GM12878 (cell line): Measurements from ENCODE around the gene CETP. TPM values are rescaled to one million over a fixed set of nuclear protein-coding genes. Genes with fewer than 3 reads are reported as not detected.
A peak's percentile ranks its signal among the peaks of the same experiment; 100 is the strongest.

Experiments
- ATF2 ChIP-seq: IDR thresholded peaks from 2 replicates; pipeline ENCODE4 v1.6.1; 2012; ENCODE audit warnings: low read length, inconsistent platforms
- BMI1 ChIP-seq: fragments of 450-650 bp; IDR thresholded peaks from 2 replicates; pipeline ENCODE4 v1.6.1; 2016; ENCODE audit warnings: mild to moderate bottlenecking, moderate library complexity, borderline replicate concordance
- BRCA1 ChIP-seq: IDR thresholded peaks from 2 replicates; pipeline ENCODE4 v1.6.1; 2011; ENCODE audit warnings: low read depth, low read length, improper control_type of control experiment
- CHD2 ChIP-seq: IDR thresholded peaks from 2 replicates; pipeline ENCODE4 v1.6.1; 2011; ENCODE audit warnings: low read depth, low read length, improper control_type of control experiment, borderline replicate concordance
- EP300 ChIP-seq, 2 experiments: fragments of 150-350 bp in 1 of 2; IDR thresholded peaks; 2 replicates each; pipeline ENCODE4 v1.6.1; 2011 to 2012; ENCODE audit warnings: low read depth in 2 of 2, low read length in 2 of 2, borderline replicate concordance in 1 of 2, improper control_type of control experiment in 1 of 2, inconsistent platforms in 1 of 2; ENCODE audit not compliant: control insufficient read depth in 1 of 2
- ESRRA ChIP-seq: IDR thresholded peaks from 2 replicates; pipeline ENCODE4 v1.6.1; 2012; ENCODE audit warnings: mild to moderate bottlenecking, low read length, improper control_type of control experiment
- FOS ChIP-seq: IDR thresholded peaks from 3 replicates; pipeline ENCODE4 v1.6.1; 2011; ENCODE audit warnings: borderline replicate concordance; ENCODE audit not compliant: insufficient read length; ENCODE audit errors: extremely low read depth
- IRF4 ChIP-seq: IDR thresholded peaks from 2 replicates; pipeline ENCODE4 v1.6.1; 2011; ENCODE audit warnings: low read depth, low read length
- JUNB ChIP-seq: IDR thresholded peaks from 2 replicates; pipeline ENCODE4 v1.6.1; 2016; ENCODE audit warnings: antibody characterized with exemption, mild to moderate bottlenecking
- MTA3 ChIP-seq: IDR thresholded peaks from 2 replicates; pipeline ENCODE4 v1.6.1; 2012; ENCODE audit warnings: low read length, inconsistent platforms, borderline replicate concordance
- NFIC ChIP-seq: IDR thresholded peaks from 2 replicates; pipeline ENCODE4 v1.6.1; 2012; ENCODE audit warnings: low read depth, mild to moderate bottlenecking, inconsistent platforms, low read length, moderate library complexity
- PAX5 ChIP-seq: IDR thresholded peaks from 2 replicates; pipeline ENCODE4 v1.6.1; 2011; ENCODE audit warnings: low read depth, low read length, borderline replicate concordance
- PBX3 ChIP-seq: IDR thresholded peaks from 2 replicates; pipeline ENCODE4 v1.6.1; 2011; ENCODE audit warnings: mild to moderate bottlenecking, low read depth, low read length, moderate library complexity; ENCODE audit not compliant: insufficient replicate concordance
- RAD51 ChIP-seq: fragments of 450-650 bp; IDR thresholded peaks from 2 replicates; pipeline ENCODE4 v1.6.1; 2016; ENCODE audit warnings: moderate library complexity, mild to moderate bottlenecking, inconsistent platforms
- RB1 ChIP-seq: fragments of 450-650 bp; formaldehyde crosslinking; IDR thresholded peaks from 2 replicates; pipeline ENCODE4 v1.6.1; 2017; ENCODE audit warnings: mild to moderate bottlenecking, borderline replicate concordance
- REST ChIP-seq: IDR thresholded peaks from 2 replicates; pipeline ENCODE4 v1.6.1; 2012; ENCODE audit warnings: mild to moderate bottlenecking, low read depth, low read length
- RUNX3 ChIP-seq: IDR thresholded peaks from 2 replicates; pipeline ENCODE4 v1.6.1; 2012; ENCODE audit warnings: low read length, inconsistent platforms
- SIX5 ChIP-seq: IDR thresholded peaks from 2 replicates; pipeline ENCODE4 v1.6.1; 2011; ENCODE audit warnings: mild to moderate bottlenecking, low read depth, low read length, moderate library complexity; ENCODE audit not compliant: severe bottlenecking
- SMAD5 ChIP-seq: IDR thresholded peaks from 2 replicates; pipeline ENCODE4 v1.6.1; 2016; ENCODE audit warnings: antibody characterized with exemption, low read depth
- YY1 ChIP-seq: IDR thresholded peaks from 2 replicates; pipeline ENCODE4 v1.6.1; 2011; ENCODE audit warnings: low read depth, mild to moderate bottlenecking, low read length
- polyA plus RNA-seq, 11 experiments: library from polyadenylated mRNA; depleted of rRNA in 4 of 11; unstranded in 6 of 11; stranded (reverse) in 5 of 11; fragments of >200 nt; fragmentation: Nextera tagmentation in 4 of 11; fragmentation: Illumina TruSeq in 1 of 11; extraction: Ambion mirVana in 4 of 11; extraction: Trizol in 1 of 11; gene quantifications; 1 replicate in 1 of 11; 2 replicates in 10 of 11; pipeline versions ENCODE4 v1.2.1 to v1.2.3, GENCODE V29; 2011 to 2016; ENCODE audit warnings: inconsistent platforms in 2 of 11, missing spikeins in 2 of 11, low read depth in 1 of 11
- total RNA-seq, 4 experiments: library from RNA; depleted of rRNA in 3 of 4; stranded (reverse); fragments of >200 nt in 3 of 4; fragmentation: Illumina TruSeq in 1 of 4; extraction: Trizol in 1 of 4; gene quantifications; 2 replicates each; pipeline versions ENCODE4 v1.2.1 to v1.2.3, GENCODE V29; 2013 to 2021

The CETP gene
- total and polyA plus RNA-seq, 10 of the 15 experiments (the other 5 are each of a cell fraction or from before 2014, with no cell fraction given): 1.2 to 6.4 (median 2.1) TPM

GRCh38 chr16:56972403-56973293 is 10.9 kb downstream of the CETP start (continued):
- TF ChIP-seq REST (no peak), RB1 (no peak), JUNB (no peak), PBX3 (no peak), EP300 (IDR thresholded peaks at IDR 0.05; ENCODE audit: borderline replicate concordance in 1 of 2, control insufficient read depth in 1 of 2, low read depth in 2 of 2, low read length in 2 of 2) (no peak), CHD2 (no peak), SIX5 (no peak), ESRRA (no peak), YY1 (no peak), ATF2 (no peak), RUNX3 (0 out of 2 replicates have a peak, but pooled peaks have one; percentile 21), PAX5 (0 out of 2 replicates have a peak, but pooled peaks have one; percentile 25), NFIC (no peak), FOS (no peak), RAD51 (no peak), SMAD5 (no peak), MTA3 (no peak), BMI1 (no peak), IRF4 (no peak), BRCA1 (no peak)
